GM23338 (cell line): Measurements from ENCODE around the gene TXNL4A. TPM values are rescaled to one million over a fixed set of nuclear protein-coding genes. Genes with fewer than 3 reads are reported as not detected.

Source experiments
- ATAC-seq: fragments of 200-7000 bp; cut with Tn5 transposase; 3 replicates; pipeline ENCODE4 v1.9.1; 2020
- DNase-seq: peaks from one replicate; pipeline ENCODE4 v3.0.0-alpha.2; 2015; ENCODE audit warnings: low spot score
- H2AFZ ChIP-seq: fragments of 200-600 bp; sonication (generic); 2 replicates; pipeline ENCODE4 v1.8.0; 2016; ENCODE audit warnings: antibody characterized with exemption, mild to moderate bottlenecking, moderate library complexity
- H3F3A ChIP-seq: fragments of 200-600 bp; sonication (generic); replicated peaks from 2 replicates; pipeline ENCODE4 v1.8.0; 2017; ENCODE audit warnings: antibody characterized with exemption, mixed run types, low read depth
- H3K27ac ChIP-seq: fragments of 200-600 bp; sonication (generic); 2 replicates; pipeline ENCODE4 v1.6.1; 2016; ENCODE audit warnings: low read depth
- H3K27me3 ChIP-seq: fragments of 200-600 bp; sonication (generic); 2 replicates; pipeline ENCODE4 v1.8.0; 2016; ENCODE audit warnings: mild to moderate bottlenecking, mixed run types, moderate library complexity; ENCODE audit not compliant: insufficient read depth
- H3K36me3 ChIP-seq: fragments of 200-600 bp; sonication (generic); 2 replicates; pipeline ENCODE4 v1.8.0; 2016; ENCODE audit warnings: mild to moderate bottlenecking; ENCODE audit not compliant: insufficient read depth
- H3K4me1 ChIP-seq: fragments of 200-600 bp; sonication (generic); 2 replicates; pipeline ENCODE4 v1.8.0; 2016; ENCODE audit warnings: mild to moderate bottlenecking, moderate library complexity; ENCODE audit not compliant: insufficient read depth
- H3K4me2 ChIP-seq: fragments of 200-600 bp; sonication (generic); 2 replicates; pipeline ENCODE4 v1.7.1; 2017; ENCODE audit warnings: mixed run types
- H3K4me3 ChIP-seq: fragments of 200-600 bp; sonication (generic); 2 replicates; pipeline ENCODE4 v1.6.1; 2016; ENCODE audit warnings: mixed run types
- H3K79me2 ChIP-seq: fragments of 200-600 bp; sonication (generic); replicated peaks from 2 replicates; pipeline ENCODE4 v1.8.0; 2017; ENCODE audit warnings: mild to moderate bottlenecking; ENCODE audit not compliant: insufficient read depth
- H3K9me2 ChIP-seq: fragments of 200-600 bp; sonication (generic); 2 replicates; pipeline ENCODE4 v1.8.0; 2017; ENCODE audit not compliant: insufficient read depth
- H4K20me1 ChIP-seq: fragments of 200-600 bp; sonication (generic); replicated peaks from 2 replicates; pipeline ENCODE4 v1.8.0; 2017; ENCODE audit warnings: mild to moderate bottlenecking; ENCODE audit not compliant: insufficient read depth
- H3K27ac Mint-ChIP-seq: 2 replicates; pipeline ENCODE4 v1.8.0; 2020; ENCODE audit warnings: inconsistent platforms, mild to moderate bottlenecking, moderate library complexity, mixed read lengths
- H3K27me3 Mint-ChIP-seq: 3 replicates; pipeline ENCODE4 v1.8.0; 2022; ENCODE audit warnings: low read depth, mild to moderate bottlenecking, moderate library complexity, mixed read lengths, inconsistent platforms; ENCODE audit not compliant: insufficient read depth, poor library complexity
- H3K36me3 Mint-ChIP-seq: 3 replicates; pipeline ENCODE4 v1.8.0; 2021; ENCODE audit warnings: low read depth, mild to moderate bottlenecking, inconsistent platforms, moderate library complexity, mixed read lengths
- H3K4me1 Mint-ChIP-seq: 3 replicates; pipeline ENCODE4 v1.8.0; 2020; ENCODE audit warnings: mild to moderate bottlenecking, inconsistent platforms, mixed read lengths
- H3K4me3 Mint-ChIP-seq: 3 replicates; pipeline ENCODE4 v1.8.0; 2021; ENCODE audit warnings: moderate library complexity, mild to moderate bottlenecking, inconsistent platforms, mixed read lengths
- H3K9me3 Mint-ChIP-seq: 3 replicates; pipeline ENCODE4 v1.8.0; 2020; ENCODE audit warnings: moderate library complexity, mild to moderate bottlenecking, inconsistent platforms, mixed read lengths
- CREB1 ChIP-seq: fragments of 250-450 bp; sonication (Bioruptor Pico); IDR thresholded peaks from 2 replicates; pipeline ENCODE4 v1.5.0; 2020; ENCODE audit warnings: low read depth, mild to moderate bottlenecking, moderate library complexity
- EZH2 ChIP-seq: fragments of 200-600 bp; sonication (generic); IDR thresholded peaks from one replicate; pipeline ENCODE4 v1.8.0; 2017; ENCODE audit warnings: antibody characterized with exemption, mild to moderate bottlenecking, low read depth; ENCODE audit not compliant: unreplicated experiment
- EZH2phosphoT487 ChIP-seq: fragments of 200-600 bp; sonication (generic); IDR thresholded peaks from one replicate; pipeline ENCODE4 v1.8.1; 2018; ENCODE audit warnings: antibody characterized with exemption; ENCODE audit not compliant: unreplicated experiment
- NANOG ChIP-seq: IDR thresholded peaks from 2 replicates; pipeline ENCODE4 v1.6.1; 2016; ENCODE audit warnings: antibody characterized with exemption, borderline replicate concordance
- POLR2AphosphoS5 ChIP-seq: IDR thresholded peaks from 2 replicates; pipeline ENCODE4 v1.6.1; 2016; ENCODE audit warnings: antibody characterized with exemption, low read depth
- REST ChIP-seq: IDR thresholded peaks from one replicate; pipeline ENCODE4 v1.6.1; 2018; ENCODE audit warnings: antibody characterized with exemption; ENCODE audit not compliant: unreplicated experiment
- STAT1 ChIP-seq: IDR thresholded peaks from one replicate; pipeline ENCODE4 v1.6.1; 2016; ENCODE audit warnings: antibody characterized with exemption; ENCODE audit not compliant: unreplicated experiment
- ZNF114 ChIP-seq: fragments of 250-450 bp; sonication (Bioruptor Pico); IDR thresholded peaks from 2 replicates; pipeline ENCODE4 v1.5.0; 2020; ENCODE audit warnings: mild to moderate bottlenecking, moderate library complexity
- ZNF462 ChIP-seq: fragments of 250-450 bp; sonication (Bioruptor Pico); IDR thresholded peaks from 2 replicates; pipeline ENCODE4 v1.5.0; 2020; ENCODE audit warnings: mild to moderate bottlenecking, moderate library complexity
- polyA plus RNA-seq: library from polyadenylated mRNA; unstranded; fragments of >200 nt; fragmentation: Nextera tagmentation; extraction: Ambion mirVana; gene quantifications from 2 replicates; pipeline ENCODE4 v1.2.1, GENCODE V29; 2016
- total RNA-seq: library from RNA; depleted of rRNA; stranded (reverse); fragments of >200 nt; shearing (Covaris generic); gene quantifications from 2 replicates; pipeline ENCODE4 v1.2.3, GENCODE V29; 2014
- TF ChIP-seq, protein P1 (sequence below), 2 experiments: fragments of 200-600 bp in 1 of 2; sonication (generic) in 1 of 2; conservative IDR thresholded peaks; 2 replicates each; pipeline versions ENCODE4 v1.5.1 to v1.6.1; 2016 to 2017; ENCODE audit warnings: antibody characterized with exemption in 2 of 2, low read depth in 2 of 2, mild to moderate bottlenecking in 2 of 2, moderate library complexity in 1 of 2

The TXNL4A gene
- total and polyA plus RNA-seq, 2 experiments from 2014 or later, result 51.0 to 271 TPM

DNA sequence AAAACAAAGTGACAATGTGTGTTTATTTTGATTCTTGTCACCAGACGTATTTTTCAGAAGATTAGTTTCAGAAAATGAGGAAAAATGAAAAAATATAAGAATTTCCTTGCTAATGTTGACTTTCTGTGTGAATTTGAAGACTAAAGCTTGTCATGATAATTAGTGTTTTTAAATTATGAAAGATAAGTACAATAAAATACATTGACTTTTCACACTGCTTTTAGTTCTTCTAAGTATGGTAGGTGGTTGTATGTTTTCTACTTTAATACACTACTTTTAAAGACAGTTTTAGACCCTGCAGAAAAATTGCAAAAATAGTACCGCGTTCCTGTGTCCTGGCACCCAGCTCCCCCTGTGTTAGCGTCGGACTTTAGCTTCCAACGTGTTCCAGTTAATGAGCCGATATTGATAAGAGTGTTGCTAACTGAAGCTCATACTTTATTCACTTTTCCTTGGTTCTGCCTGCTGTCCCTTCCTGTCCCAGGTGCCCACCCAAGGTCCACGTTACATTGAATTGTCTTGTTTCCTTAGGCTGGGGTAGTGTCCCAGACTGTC is 46.6 kb upstream of the TXNL4A start (continued):
- TF ChIP-seq, protein P1, sequence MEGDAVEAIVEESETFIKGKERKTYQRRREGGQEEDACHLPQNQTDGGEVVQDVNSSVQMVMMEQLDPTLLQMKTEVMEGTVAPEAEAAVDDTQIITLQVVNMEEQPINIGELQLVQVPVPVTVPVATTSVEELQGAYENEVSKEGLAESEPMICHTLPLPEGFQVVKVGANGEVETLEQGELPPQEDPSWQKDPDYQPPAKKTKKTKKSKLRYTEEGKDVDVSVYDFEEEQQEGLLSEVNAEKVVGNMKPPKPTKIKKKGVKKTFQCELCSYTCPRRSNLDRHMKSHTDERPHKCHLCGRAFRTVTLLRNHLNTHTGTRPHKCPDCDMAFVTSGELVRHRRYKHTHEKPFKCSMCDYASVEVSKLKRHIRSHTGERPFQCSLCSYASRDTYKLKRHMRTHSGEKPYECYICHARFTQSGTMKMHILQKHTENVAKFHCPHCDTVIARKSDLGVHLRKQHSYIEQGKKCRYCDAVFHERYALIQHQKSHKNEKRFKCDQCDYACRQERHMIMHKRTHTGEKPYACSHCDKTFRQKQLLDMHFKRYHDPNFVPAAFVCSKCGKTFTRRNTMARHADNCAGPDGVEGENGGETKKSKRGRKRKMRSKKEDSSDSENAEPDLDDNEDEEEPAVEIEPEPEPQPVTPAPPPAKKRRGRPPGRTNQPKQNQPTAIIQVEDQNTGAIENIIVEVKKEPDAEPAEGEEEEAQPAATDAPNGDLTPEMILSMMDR (conservative IDR thresholded peaks at IDR 0.05; ENCODE audit: low read depth in 2 of 2), result 0 out of 4 replicates have a peak, but pooled peaks of 1 of the 2 experiments have one; percentile 1

- no peaks in the 10 kb centered on the region; the same call in 1 of the 2 replicates for H3K9me2 ChIP-seq
- H3K27me3 Mint-ChIP-seq, result peaks cover 14% of the 10 kb centered on the region
- H3K4me3 ChIP-seq, result peak within 1 kb of the TSS; percentile 85
- no peaks in the 10 kb centered on the region; the same call in 2 of the 3 replicates for H3K9me3 Mint-ChIP-seq
- peaks cover 6% of the 10 kb centered on the region; the same call in 1 of the 2 replicates for H4K20me1 ChIP-seq
- no peaks in the 10 kb centered on the region for H3F3A ChIP-seq
- peak; percentile 99 for DNase-seq
- H3K27me3 ChIP-seq, result no peaks in the 10 kb centered on the region
- H3K36me3 Mint-ChIP-seq, result peaks cover 19% of the 10 kb centered on the region
- peak within 1 kb of the TSS; percentile 93 for H3K4me2 ChIP-seq
- H3K4me3 Mint-ChIP-seq, result peak within 1 kb of the TSS; percentile 84
- peak within 1 kb of the TSS; percentile 92 for H3K27ac ChIP-seq
- peaks cover 21% of the 10 kb centered on the region for H3K4me1 Mint-ChIP-seq
- peak within 1 kb of the TSS; percentile 97 for H3K27ac Mint-ChIP-seq
- no peaks in the 10 kb centered on the region; the same call in 1 of the 2 replicates for H3K4me1 ChIP-seq
- H2AFZ ChIP-seq, result peak within 1 kb of the TSS; percentile 94
- H3K36me3 ChIP-seq, result no peaks in the 10 kb centered on the region
- peaks cover 40% of the 10 kb centered on the region for H3K79me2 ChIP-seq
- ATAC-seq, result peak; percentile 78
- TF ChIP-seq EZH2phosphoT487, result no peak
- TF ChIP-seq EZH2, result no peak
- TF ChIP-seq REST, result no peak
- TF ChIP-seq NANOG, result no peak
- peak; percentile 55 for TF ChIP-seq CREB1
- no peak for TF ChIP-seq ZNF462 (CRISPR knock-in tag)
- no peak for TF ChIP-seq ZNF114
- no peak for TF ChIP-seq STAT1
- peak; percentile 83 for TF ChIP-seq POLR2AphosphoS5
Measured at GRCh38 chr18:80034068-80034851, 45.9 kb upstream of the TXNL4A start, which contains the start of gene RBFA. Gene RBFA, plus strand, starts transcription at chr18:80034434. Its CDS starts 62 bp downstream, at chr18:80034496.
